ENCODE measurements around the gene GAB2.

Gene GAB2

DNA sequence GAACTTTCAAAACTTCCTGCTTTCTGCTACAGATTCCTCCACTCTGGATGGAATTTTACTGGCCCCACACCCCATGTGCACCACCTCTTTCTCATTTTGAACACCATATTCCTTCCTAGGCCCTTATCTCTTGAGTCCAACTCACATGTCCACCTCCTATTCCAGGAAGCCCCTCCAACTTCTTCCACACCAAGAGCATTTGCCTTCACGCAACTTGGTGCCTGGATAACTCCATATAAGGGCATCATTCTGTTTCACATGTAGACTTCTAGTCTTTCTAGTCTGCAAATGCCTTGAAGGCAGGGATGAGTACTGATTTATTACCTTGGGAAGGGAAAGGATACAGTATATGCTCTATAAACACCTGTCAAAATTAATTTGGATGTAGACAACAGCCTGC, 17.5 kb downstream of the GAB2 start:
- DNase-seq (ENCODE audit: low read depth): no peak

DNA sequence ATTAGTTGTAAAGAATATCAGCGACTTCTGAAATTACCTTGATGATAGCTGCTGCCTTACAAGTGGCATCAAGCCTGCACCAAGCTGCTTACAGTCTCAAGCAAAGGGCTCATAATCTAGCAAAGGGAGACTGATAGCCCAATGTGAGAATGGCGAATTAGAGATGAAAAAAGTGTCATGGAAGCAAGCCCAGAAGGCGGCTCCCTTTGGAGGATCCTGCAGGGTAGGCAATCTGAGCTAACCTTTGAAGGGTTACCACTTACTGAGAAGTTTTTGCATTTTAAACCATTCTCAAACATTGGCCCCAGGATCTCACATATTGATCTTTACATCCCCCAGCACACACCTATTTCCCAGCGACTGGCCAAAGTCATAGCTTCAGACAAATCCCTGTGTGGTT, 18.5 kb downstream of the GAB2 start:
- no peak for DNase-seq (ENCODE audit: low read depth)

DNA sequence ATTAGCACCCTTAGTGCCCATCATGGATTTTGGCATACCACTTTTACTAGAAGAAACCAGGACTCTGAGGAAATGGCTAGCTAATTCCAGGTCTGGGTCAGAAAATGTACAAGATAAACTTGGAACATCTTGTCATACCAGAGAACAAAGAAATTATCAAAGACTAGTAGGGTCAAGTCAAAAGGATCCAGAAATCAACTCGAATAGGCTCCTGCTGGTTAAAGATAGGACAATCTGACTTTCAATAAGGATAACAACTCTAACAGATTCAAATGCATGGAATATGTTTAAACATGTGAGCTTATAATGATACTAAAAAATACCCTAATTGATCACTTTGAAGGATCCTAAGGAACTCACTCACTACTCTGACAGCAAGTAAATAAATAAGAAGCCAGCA, 18.9 kb downstream of the GAB2 start:
- DNase-seq (ENCODE audit: low read depth): no peak

DNA sequence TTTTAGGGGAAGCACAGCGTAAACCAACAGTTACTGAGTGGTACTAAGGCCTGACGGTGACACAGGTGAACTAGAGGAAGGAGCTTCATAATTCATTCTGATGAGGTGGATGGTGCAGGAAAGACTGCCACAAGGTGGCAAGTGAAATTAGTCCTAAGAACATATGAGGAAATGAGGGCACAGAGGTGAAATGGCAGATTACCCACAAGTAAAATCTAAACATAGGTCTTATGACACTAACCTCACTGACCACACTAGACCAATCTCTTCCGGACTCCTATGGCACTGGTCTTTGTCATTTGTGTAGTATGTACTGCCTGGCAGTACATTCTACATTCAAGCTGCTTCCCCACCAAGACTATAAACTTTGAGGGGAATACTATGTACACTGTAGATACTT, 20.2 kb downstream of the GAB2 start:
- no peak for DNase-seq (ENCODE audit: low read depth)

DNA sequence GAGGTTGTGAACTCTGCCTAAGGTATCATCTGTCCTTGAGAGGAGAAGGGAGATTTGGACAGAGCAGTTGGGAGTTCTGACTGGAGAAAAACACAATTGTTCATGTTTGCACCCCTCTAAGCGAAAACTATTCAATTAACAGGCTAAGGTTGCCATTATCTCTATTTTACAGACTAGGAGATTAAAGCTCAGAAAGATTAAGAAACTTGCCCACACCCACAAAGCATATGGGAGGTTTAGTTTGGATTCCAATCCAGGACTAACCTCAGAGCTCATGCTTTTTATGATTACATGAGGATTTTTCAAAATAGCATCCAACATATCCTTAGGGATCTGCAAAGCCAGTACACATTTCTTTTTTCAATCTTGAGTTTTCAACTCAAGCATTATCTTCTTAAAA, 22.0 kb downstream of the GAB2 start:
- no peak for DNase-seq (ENCODE audit: low read depth)

DNA sequence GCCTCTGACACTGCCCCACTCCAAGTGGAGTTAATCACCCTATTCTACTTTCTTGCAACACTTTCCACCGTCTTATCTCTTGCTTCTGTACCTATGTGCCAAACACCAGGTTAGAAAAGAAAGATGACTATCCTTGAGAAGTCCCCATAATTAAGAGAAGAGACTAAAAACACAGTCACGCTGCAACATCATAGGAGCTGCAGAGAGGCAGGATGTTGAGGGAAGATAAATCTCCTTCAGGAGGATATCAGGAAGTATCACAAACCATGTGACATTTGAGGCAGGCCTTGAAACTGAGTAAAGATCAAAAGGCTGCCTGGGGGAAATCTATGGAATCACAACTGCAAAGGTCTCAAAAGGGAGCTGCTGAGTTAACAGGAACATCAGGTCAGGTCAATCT, 24.8 kb downstream of the GAB2 start:
- no peak for DNase-seq (ENCODE audit: low read depth)

DNA sequence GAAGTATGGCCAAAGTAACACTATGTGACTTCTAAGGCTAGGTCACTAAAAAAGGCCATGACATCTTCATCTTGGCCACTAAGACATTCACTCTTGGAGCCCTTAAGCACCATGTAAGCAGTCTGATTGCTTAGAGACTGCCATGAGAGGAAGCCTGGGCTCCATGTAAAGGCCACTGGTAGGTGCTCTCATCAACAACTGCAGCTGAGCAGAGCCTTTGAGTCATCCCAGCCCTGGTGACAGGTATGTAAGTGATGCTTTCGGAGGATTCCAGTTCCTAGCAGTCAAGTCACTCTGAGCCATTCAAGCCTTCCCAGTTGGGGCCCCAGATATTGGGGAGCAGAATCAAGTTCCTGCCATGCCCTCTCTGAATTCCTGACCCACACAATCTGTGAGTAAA, 26.2 kb downstream of the GAB2 start:
- no peak for DNase-seq (ENCODE audit: low read depth)

DNA sequence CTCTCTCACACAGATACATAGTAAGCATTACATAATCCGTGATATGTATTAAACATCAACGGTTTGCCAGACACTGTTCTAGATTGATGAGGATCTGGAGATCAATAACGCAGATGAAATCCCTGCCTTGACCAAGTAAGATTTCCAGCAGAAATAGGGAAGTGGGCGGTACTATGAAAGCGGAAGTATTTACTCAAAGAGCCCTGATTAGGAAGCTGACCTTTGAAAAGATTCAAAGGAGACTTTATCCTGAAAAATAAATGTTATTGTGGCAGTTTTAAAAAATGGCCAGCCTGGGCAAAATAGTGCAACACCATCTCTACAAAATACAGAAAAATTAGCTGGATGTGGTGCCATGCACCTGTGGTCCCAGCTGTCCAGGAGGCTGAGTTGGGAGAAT, 26.8 kb downstream of the GAB2 start:
- no peak for DNase-seq (ENCODE audit: low read depth)

DNA sequence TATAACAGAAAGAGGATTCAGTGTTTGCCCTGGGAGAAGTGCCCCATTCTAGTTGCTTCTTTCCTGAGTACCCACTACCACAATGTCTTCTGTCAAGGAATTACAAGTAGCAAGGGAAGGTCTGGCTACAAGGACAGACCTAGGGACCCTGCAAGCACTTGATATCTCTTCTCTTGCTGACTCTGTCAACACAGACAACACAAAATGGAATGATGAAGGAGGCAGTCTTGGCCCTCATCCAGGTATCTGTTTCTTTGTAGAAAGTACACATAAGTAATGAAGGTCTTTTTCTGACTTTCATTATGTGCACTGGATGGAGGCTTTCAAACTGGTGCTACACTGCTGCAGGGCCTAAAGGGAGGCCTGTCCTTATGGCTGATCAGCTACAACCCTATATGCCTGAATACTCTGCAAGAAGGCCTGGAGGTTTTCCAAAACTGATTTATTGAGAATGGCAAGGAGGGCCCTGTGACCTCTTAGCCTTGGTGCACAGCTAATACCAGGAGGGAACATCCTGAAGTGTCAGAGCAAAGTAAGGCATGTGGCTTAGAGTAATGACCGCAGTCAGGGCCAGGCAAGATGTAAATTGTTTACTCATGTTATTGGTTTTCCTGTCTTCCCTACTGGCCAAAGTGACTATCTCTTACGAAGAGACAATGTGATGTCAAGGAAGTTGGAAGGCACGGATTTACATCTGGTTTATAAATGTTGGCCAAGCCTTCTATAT, 31.2 kb downstream of the GAB2 start:
- DNase-seq (ENCODE audit: low read depth): no peak

DNA sequence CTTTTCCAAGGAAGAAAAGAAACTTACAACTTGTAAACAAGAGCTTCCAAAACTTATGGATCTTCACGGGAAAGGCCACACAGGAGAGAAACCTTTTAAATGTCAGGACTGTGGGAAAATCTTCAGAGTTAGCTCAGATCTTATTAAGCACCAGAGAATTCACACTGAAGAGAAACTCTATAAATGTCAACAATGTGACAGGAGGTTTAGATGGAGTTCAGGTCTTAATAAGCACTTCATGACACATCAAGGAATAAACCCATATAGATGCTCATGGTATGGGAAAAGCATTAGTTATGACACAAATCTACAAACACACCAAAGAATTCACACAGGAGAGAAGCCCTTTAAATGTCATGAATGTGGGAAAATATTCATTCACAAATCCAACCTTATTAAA, 32.4 kb downstream of the GAB2 start:
- no peak for DNase-seq (ENCODE audit: low read depth)

DNA sequence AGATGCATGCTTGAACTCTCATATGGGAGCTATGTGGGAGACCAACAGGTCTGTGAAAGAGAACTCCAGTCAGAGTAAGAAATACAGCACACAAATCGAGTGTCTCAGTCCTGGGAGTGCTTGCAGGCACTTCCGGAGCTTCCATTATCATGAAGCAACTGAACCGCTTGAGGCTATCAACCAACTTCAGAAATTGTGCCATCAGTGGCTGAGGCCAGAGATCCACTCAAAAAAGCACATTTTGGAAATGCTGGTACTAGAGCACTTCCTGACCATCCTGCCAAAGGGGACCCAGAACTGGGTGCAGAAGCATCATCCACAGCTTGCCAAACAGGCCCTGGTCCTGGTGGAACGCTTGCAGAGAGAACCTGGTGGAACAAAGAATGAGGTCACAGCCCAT, 33.4 kb downstream of the GAB2 start:
- DNase-seq (ENCODE audit: low read depth): no peak

DNA sequence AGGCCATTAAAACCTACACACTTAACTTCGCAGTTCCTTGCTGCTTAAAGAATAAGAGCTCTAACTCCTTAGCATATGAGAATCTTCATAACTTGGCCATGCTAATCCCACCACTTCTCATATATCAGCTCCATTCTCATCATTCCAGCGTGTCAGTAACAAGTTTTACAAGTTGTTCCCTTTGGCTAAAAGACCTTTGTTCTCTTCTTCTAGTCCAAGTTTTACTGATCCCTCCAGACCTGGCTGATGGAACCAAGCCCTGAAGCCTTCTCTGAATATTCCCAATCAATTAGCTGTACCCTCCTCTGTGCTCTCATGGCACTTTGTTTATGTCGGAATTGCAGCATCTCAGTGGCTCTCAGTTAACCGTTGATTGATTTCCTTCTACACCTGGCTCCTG, 35.8 kb downstream of the GAB2 start:
- no peak for DNase-seq (ENCODE audit: low read depth)

DNA sequence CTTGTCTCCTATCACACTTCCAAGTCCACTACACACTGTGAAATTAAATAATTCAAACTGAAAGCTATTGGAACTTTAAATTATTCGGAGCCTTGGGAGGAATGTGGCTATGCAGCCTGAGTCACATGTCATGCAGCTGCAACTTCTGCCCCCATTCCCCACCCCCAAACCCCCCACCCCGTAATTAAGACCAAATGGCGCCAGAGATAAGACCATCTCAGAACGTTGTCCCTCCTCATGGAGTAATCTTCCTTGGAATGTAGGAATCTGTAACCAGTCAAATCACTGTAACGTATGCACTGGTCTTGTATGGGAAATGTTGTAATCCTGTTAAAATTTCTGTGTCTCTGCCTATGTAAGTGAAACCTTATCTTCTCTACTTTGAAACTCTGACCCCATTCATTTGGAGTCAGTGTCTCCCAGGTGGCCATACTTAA, 37.0 kb downstream of the GAB2 start:
- no peak for DNase-seq (ENCODE audit: low read depth)

DNA sequence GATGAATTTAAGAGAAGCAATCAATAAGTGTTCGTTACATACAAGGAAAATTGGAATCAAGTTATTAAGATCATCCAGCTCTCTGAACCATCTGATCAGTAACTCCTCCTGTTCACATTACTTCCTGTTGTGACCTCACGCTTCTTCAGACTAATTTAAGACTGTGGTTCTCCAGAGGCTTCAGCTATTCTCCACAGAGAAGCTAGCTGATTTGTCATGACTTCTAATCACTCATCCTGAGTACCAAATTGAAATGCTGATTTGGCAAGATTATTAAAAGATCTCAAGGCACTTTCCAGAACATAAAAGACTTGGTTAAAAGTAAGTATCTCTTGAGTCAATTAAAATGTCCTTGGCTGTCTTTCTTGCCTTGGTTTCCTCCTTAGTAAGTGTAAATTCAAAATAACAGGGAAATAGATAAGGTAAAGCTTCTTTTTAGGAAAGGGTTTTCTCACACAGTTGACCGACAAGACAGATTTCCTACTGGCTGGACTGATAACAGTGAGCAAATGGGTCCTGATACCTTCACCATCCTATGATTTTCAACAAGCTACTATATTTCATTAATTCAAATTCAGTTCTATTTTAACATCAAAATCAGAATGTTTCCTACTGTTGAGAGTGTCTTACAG, 38.5 kb downstream of the GAB2 start:
- DNase-seq (ENCODE audit: low read depth): no peak

DNA sequence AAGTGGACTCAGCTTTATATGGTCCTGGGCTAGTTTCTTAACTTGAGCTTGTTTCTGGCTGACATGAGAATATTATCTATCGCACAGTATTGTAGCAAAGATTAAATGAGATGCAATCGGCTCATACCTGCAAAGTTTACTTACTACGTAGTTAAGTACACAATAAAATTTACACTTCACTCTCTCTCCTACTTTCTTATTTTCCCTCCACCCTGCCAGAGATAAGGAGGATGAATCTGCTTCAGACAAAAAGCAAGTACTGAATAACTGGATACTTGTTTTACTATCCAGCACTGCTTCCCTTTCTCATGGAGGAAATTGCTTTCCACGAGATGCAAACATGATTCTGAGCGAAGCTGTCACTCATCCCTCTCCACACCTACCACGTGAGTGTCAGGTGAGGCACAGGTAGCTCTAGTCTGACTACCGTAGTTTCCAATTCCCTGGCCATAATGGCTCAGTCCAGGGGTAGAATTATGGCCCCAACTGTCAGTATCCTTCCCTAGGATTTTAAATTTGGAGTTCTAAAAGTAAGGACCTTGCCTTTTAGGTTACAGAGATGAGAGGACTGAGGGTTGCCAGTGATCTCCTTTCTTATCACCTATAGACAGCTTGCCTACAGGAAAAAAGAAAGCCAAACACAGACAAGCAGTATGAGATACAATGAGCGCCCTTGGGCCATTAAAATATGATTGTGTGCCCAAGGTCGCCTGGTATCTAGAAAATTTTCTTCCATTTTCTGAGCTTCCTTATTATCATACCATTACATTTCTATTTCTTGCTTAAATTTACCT, 39.8 kb downstream of the GAB2 start:
- no peak for DNase-seq (ENCODE audit: low read depth)

DNA sequence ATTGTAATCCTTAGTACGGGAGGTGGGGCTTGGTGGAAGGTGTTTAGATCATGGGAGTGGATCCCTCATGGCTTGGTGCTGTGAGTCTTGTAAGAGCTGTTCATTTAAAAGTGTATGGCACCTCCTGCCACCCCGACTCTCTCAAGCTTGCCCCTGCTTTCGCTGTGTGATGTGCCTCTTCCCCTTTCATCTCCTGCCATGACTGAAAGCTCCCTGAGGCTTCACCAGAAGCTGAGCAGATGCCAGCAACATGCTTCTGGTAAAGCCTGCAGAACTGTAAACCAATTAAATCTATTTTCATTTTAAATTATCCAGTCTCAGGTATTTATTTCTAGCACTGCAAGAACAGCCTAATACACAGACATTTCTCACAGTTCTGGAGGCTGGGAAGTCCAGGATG, 40.8 kb downstream of the GAB2 start:
- no peak for DNase-seq (ENCODE audit: low read depth)

DNA sequence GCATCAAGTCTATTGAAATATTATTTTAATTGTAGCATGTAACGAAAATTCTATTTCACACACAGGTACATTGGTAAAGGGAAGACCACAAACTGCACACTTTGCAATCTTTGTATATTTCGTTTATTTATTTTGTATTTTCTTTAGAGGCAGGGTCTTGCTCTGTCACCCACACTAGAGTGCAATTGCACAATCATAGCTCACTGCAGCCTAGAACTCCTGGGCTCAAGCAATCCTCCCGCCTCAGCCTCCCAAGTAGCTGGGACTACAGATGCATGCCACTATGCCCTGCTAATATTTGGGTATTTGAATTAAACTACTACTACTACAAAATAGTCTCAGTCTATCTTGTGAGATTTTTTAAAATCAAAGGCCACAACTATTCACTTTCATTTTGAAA, 42.7 kb downstream of the GAB2 start:
- no peak for DNase-seq (ENCODE audit: low read depth)

DNA sequence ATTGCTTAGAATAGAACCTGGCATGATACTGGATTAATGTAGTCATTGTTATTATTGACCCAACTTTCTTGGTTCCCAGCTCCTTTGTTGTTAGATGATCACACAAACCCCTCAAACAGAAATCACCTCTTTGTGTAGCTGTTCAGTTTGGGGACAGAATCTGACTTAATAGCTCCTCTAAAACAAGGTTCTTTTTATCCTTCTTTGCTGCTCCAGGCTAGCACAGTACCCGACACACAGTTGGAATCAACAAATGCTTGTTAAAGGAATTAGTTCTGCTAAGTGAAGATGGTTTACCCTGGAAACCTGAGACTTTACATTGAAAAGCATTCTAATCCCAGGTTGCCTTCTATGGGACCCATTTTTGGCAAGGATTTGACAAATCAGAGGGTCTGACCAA, 43.9 kb downstream of the GAB2 start:
- no peak for DNase-seq (ENCODE audit: low read depth)

DNA sequence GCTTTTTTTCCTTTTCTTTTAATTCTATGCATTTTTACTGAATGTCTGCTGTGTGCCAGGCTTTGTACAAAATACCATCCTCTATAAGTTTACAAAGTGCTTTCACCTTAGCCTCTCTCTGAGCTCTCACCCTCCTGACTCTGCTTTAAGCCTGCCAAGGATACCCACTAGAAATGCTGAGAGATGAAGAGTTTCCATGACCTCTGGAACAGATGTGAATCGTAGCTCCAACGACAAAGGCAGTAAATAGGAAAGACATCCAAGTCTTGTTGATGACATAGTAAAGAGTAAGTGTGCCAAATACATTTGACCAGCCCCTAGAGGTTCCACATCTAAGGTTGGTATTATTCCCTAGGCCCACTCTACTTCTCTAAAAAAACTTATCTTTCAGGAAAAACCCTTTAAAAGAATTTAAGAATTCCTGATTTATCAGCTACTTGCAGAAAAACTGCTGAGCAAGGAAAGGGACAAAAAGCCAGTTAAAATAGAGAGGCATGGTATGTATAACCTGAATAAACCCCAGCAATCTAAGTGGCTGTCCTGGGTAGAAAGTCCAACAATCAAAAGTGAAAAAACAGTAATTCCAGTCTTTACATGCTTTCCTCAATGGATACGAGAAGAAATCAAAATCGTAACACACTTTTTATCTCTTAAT, 45.4 kb downstream of the GAB2 start:
- no peak for DNase-seq (ENCODE audit: low read depth)

DNA sequence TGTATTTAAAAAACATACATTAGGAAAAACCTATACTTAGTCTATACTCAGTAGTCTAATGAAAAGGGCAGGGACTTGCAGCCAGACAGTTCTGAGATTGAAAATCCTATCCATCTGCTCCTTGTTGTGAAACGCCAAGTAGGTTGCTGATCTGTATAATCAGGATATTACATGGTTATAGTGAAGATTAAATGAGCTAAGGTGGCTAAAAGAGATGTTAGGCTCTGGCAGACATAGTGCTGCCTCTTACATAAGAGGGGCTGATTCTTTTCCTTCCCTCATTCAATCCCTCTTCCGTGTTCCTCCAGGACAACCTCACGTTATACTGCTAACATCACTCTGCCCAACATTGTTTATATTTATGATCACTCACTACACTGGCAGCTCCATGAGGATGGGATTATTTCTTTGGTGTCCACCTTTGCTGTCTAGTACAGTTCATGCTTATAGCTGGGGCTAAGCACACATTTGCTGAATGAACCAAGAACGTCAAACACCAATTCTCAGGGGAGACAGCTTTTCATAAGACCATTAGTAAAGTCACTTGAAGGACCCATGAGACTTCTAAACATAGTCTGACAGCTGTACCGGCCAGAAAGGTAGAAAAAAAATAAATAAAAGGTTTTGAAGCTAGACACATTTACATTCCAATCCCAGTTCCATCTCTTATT, 46.3 kb downstream of the GAB2 start:
- no peak for DNase-seq (ENCODE audit: low read depth)

DNA sequence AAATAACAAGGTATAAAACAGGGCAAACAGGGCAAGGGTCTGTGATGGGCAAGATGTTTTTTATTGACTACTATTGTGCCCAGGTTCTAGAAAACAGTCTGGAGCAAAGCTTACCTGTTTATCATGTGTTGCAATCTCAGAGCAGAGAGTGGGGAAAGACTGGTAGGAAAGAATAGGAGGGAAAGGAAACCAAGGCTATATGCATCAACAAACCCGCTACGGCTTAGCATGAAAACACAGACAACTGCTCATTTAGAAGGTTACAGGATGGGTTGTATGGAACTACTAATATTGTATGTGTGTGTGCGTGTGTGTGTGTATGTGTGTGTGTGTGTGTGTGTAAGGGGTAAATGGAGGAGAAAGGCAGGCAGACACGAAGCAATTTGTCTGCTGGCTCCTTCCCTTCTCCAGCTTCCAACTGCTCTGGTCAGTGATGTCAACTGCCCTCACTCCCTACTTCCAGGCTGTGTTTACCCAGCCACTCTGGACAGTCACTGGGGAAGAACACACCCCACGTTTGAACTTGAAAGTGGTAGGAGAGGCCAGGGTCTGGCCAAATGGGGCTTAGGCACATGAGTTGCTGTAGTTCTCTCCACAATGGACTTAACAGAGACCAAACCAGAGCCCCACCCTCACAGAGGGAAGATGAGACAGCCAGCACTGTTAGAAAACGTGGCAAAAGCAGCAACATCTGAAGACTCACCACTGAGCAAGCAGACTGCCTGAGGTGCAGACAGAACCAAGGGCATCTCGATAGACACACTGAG, 47.0 kb downstream of the GAB2 start:
- DNase-seq (ENCODE audit: low read depth): no peak

Measured in activated T-cell treated with anti-CD3 and anti-CD28 coated beads for 1 hour (primary cell).